Measurements from ENCODE around the gene KRTAP5-8. TPM values are rescaled to one million over a fixed set of nuclear protein-coding genes. Genes with fewer than 3 reads are reported as not detected.

KRTAP5-8 gene
- total and polyA plus RNA-seq, 2 donors (not counting 3 experiments of a cell fraction or from before 2014, with no cell fraction given), result 0.17 TPM; not detected in 1

GRCh38 chr11:71491531-71491930 lies 46.3 kb upstream of the KRTAP5-8 start:
- no peak overlapping the region for H3K4me3 ChIP-seq (replicated peaks in 1 of 3; ENCODE audit: insufficient read depth in 1 of 3, low read depth in 1 of 3, low read length in 3 of 3)
- no peaks in the 10 kb centered on the region for H3K27me3 ChIP-seq (ENCODE audit: control insufficient read depth in 2 of 2, insufficient read depth in 2 of 2, low read length in 2 of 2)
- H3K4me2 ChIP-seq (ENCODE audit: insufficient read depth, low read length), result no peak overlapping the region
- POLR2A ChIA-PET, result no interaction called here
- dilution Hi-C loops (cut with MboI; ENCODE audit: extremely low pct_ligation_motif_present, low sequenced_read_pairs) (no loop called here), intact Hi-C loops (cut with micrococcal nuclease) (no loop called here)
- no peaks in the 10 kb centered on the region for H3K9me1 ChIP-seq (replicated peaks; ENCODE audit: control insufficient read depth, extremely low read depth, insufficient read depth, low read length)
- no peak for DNase-seq (ENCODE audit: low read depth, low spot score)
- no peak overlapping the region for H3K27ac ChIP-seq (ENCODE audit: insufficient read depth, low read depth, low read length)
- H4K20me1 ChIP-seq (replicated peaks; ENCODE audit: control insufficient read depth, extremely low read depth, insufficient read depth, low read length), result no peaks in the 10 kb centered on the region
- H3K36me3 ChIP-seq (ENCODE audit: control insufficient read depth in 2 of 2, extremely low read depth in 1 of 2, insufficient read depth in 2 of 2, low read length in 2 of 2), result peaks cover 6 to 26% of the 10 kb centered on the region in 2 experiments
- H3K9me3 ChIP-seq (replicated peaks; ENCODE audit: control insufficient read depth, insufficient read depth, low read length), result no peaks in the 10 kb centered on the region
- TF ChIP-seq MYC (IDR thresholded peaks at IDR 0.05; ENCODE audit: low read depth, low read length), result no peak
- no peak for TF ChIP-seq JUN (IDR thresholded peaks at IDR 0.05; ENCODE audit: borderline replicate concordance, insufficient read depth, insufficient read length, low read depth)
- no peak for TF ChIP-seq CTCF (IDR thresholded peaks at IDR 0.05; ENCODE audit: extremely low read depth in 1 of 2, insufficient read depth in 1 of 2, low read depth in 1 of 2, low read length in 2 of 2)
- TF ChIP-seq POLR2A (IDR thresholded peaks at IDR 0.05; ENCODE audit: low read depth, low read length), result no peak
- no peak for TF ChIP-seq POLR2AphosphoS5 (IDR thresholded peaks at IDR 0.05; ENCODE audit: insufficient read depth, low read depth, low read length)
- no peak for TF ChIP-seq FOS (IDR thresholded peaks at IDR 0.05; ENCODE audit: borderline replicate concordance, insufficient read depth, low read length)
- FAIRE-seq, result no peak
- H3K79me2 ChIP-seq (ENCODE audit: control insufficient read depth, insufficient read depth, low read length), result no peaks in the 10 kb centered on the region
- H3K9ac ChIP-seq (replicated peaks; ENCODE audit: extremely low read depth, insufficient read depth, low read length), result no peak overlapping the region
- no TSS peak for BruUV-seq (replicated peaks)
- CTCF ChIA-PET, result no interaction called here
- no peak overlapping the region for H2AFZ ChIP-seq (ENCODE audit: low read depth, low read length)
- peaks cover 25% of the 10 kb centered on the region for H3K4me1 ChIP-seq (ENCODE audit: control insufficient read depth, extremely low read depth, insufficient read depth, low read length)

GRCh38 chr11:71491940-71492339 lies 45.9 kb upstream of the KRTAP5-8 start:
- FAIRE-seq (no peak), DNase-seq (ENCODE audit: low read depth, low spot score) (no peak)
- no peaks in the 10 kb centered on the region for H3K27me3 ChIP-seq (ENCODE audit: control insufficient read depth in 2 of 2, insufficient read depth in 2 of 2, low read length in 2 of 2)
- dilution Hi-C loops (cut with MboI; ENCODE audit: extremely low pct_ligation_motif_present, low sequenced_read_pairs), result no loop called here
- ChIA-PET CTCF (no interaction called here), POLR2A (no interaction called here)
- H3K4me3 ChIP-seq (replicated peaks in 1 of 3; ENCODE audit: insufficient read depth in 1 of 3, low read depth in 1 of 3, low read length in 3 of 3), result no peak overlapping the region
- H3K4me2 ChIP-seq (ENCODE audit: insufficient read depth, low read length), result no peak overlapping the region
- no peak overlapping the region for H3K9ac ChIP-seq (replicated peaks; ENCODE audit: extremely low read depth, insufficient read depth, low read length)
- intact Hi-C loops (cut with micrococcal nuclease), result no loop called here
- H3K36me3 ChIP-seq (ENCODE audit: control insufficient read depth in 2 of 2, extremely low read depth in 1 of 2, insufficient read depth in 2 of 2, low read length in 2 of 2), result peaks cover 6 to 26% of the 10 kb centered on the region in 2 experiments
- no peak overlapping the region for H2AFZ ChIP-seq (ENCODE audit: low read depth, low read length)
- BruUV-seq (replicated peaks), result no TSS peak
- H3K9me1 ChIP-seq (replicated peaks; ENCODE audit: control insufficient read depth, extremely low read depth, insufficient read depth, low read length), result no peaks in the 10 kb centered on the region
- H3K9me3 ChIP-seq (replicated peaks; ENCODE audit: control insufficient read depth, insufficient read depth, low read length), result no peaks in the 10 kb centered on the region
- TF ChIP-seq MAX (IDR thresholded peaks at IDR 0.05; ENCODE audit: insufficient read depth, insufficient read length) (no peak), FOS (IDR thresholded peaks at IDR 0.05; ENCODE audit: borderline replicate concordance, insufficient read depth, low read length) (no peak), POLR2A (IDR thresholded peaks at IDR 0.05; ENCODE audit: low read depth, low read length) (no peak), GATA2 (IDR thresholded peaks at IDR 0.05; ENCODE audit: insufficient read depth, insufficient read length, low read depth, low read length) (no peak), JUN (IDR thresholded peaks at IDR 0.05; ENCODE audit: borderline replicate concordance, insufficient read depth, insufficient read length, low read depth) (no peak), EZH2 (IDR thresholded peaks at IDR 0.05; ENCODE audit: borderline replicate concordance, low read depth, low read length, severe bottlenecking) (no peak), POLR2AphosphoS5 (IDR thresholded peaks at IDR 0.05; ENCODE audit: insufficient read depth, low read depth, low read length) (no peak), CTCF (IDR thresholded peaks at IDR 0.05; ENCODE audit: extremely low read depth in 1 of 2, insufficient read depth in 1 of 2, low read depth in 1 of 2, low read length in 2 of 2) (no peak), MYC (IDR thresholded peaks at IDR 0.05; ENCODE audit: low read depth, low read length) (no peak)
- peaks cover 25% of the 10 kb centered on the region for H3K4me1 ChIP-seq (ENCODE audit: control insufficient read depth, extremely low read depth, insufficient read depth, low read length)
- no peaks in the 10 kb centered on the region for H3K79me2 ChIP-seq (ENCODE audit: control insufficient read depth, insufficient read depth, low read length)
- no peaks in the 10 kb centered on the region for H4K20me1 ChIP-seq (replicated peaks; ENCODE audit: control insufficient read depth, extremely low read depth, insufficient read depth, low read length)
- no peak overlapping the region for H3K27ac ChIP-seq (ENCODE audit: insufficient read depth, low read depth, low read length)
